Endothelial cell (in vitro differentiated cells): ENCODE data around the gene GCA. TPM values are rescaled to one million over a fixed set of nuclear protein-coding genes. Genes with fewer than 3 reads are reported as not detected.

Experiments
- DNase-seq: peaks from one replicate; pipeline ENCODE4 v3.0.0; 2021; ENCODE audit warnings: low spot score
- H3K27ac Mint-ChIP-seq: one replicate; pipeline ENCODE4 v1.8.0; 2021; ENCODE audit warnings: mixed read lengths, inconsistent platforms; ENCODE audit not compliant: unreplicated experiment
- H3K27me3 Mint-ChIP-seq: one replicate; pipeline ENCODE4 v1.8.0; 2021; ENCODE audit warnings: mild to moderate bottlenecking, moderate library complexity, mixed read lengths, inconsistent platforms; ENCODE audit not compliant: unreplicated experiment
- H3K36me3 Mint-ChIP-seq: one replicate; pipeline ENCODE4 v1.8.0; 2021; ENCODE audit warnings: mild to moderate bottlenecking, low read depth, mixed read lengths, inconsistent platforms; ENCODE audit not compliant: unreplicated experiment
- H3K4me1 Mint-ChIP-seq: one replicate; pipeline ENCODE4 v1.8.0; 2021; ENCODE audit warnings: mild to moderate bottlenecking, mixed read lengths, inconsistent platforms; ENCODE audit not compliant: unreplicated experiment
- H3K4me3 Mint-ChIP-seq: one replicate; pipeline ENCODE4 v1.8.0; 2021; ENCODE audit warnings: mild to moderate bottlenecking, mixed read lengths, inconsistent platforms; ENCODE audit not compliant: unreplicated experiment
- H3K9me3 Mint-ChIP-seq: one replicate; pipeline ENCODE4 v1.8.0; 2021; ENCODE audit warnings: mixed read lengths, inconsistent platforms; ENCODE audit not compliant: unreplicated experiment
- CTCF ChIP-seq: fragments of 200-600 bp; sonication (generic); IDR thresholded peaks from one replicate; pipeline ENCODE4 v1.5.0; 2021; ENCODE audit warnings: antibody characterized with exemption; ENCODE audit not compliant: unreplicated experiment
- total RNA-seq: library from RNA; stranded (reverse); fragmentation: NEBNext Ultra II Directional; extraction: Animal tissue kit (Norgen Biotek cat#: 25700); gene quantifications from one replicate; pipeline ENCODE4 v1.2.1, GENCODE V29; 2021; ENCODE audit not compliant: unreplicated experiment

The GCA gene
- total RNA-seq, 1 donor from 2014 or later = 123 TPM

DNA sequence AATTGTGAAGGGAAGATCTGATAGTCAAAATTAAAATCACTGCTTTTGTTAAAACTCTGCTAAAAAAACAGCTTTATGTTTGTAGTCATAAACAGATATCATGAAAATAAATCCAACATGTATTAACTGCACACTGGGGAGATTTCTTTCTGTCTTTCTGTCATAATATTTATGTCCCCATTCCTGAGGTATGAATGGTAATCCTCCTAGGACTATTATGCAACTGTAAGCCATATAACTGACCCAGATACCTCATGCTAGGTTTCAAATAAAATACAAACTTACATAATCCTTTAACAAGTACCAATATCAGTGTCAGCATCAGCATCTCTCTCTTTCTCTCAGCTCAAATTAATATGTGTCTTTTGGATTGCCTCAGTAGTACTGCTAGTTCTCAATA lies 43.7 kb upstream of the GCA start:
- H3K4me3 Mint-ChIP-seq = no peak overlapping the region
- H3K4me1 Mint-ChIP-seq = peaks cover 2% of the 10 kb centered on the region
- DNase-seq = no peak
- H3K27ac Mint-ChIP-seq = no peak overlapping the region
- no peaks in the 10 kb centered on the region for H3K36me3 Mint-ChIP-seq
- H3K9me3 Mint-ChIP-seq = no peaks in the 10 kb centered on the region
- TF ChIP-seq CTCF = no peak
- peaks cover 2% of the 10 kb centered on the region for H3K27me3 Mint-ChIP-seq

GRCh38 chr2:162301151-162301804 lies 42.7 kb upstream of the GCA start:
- Mint-ChIP-seq H3K36me3 (no peaks in the 10 kb centered on the region), H3K4me1 (peaks cover 2% of the 10 kb centered on the region)

GRCh38 chr2:162301877-162302276 lies 42.1 kb upstream of the GCA start:
- Mint-ChIP-seq H3K27ac (no peak overlapping the region), H3K9me3 (no peaks in the 10 kb centered on the region), H3K4me1 (peaks cover 2% of the 10 kb centered on the region), H3K27me3 (peaks cover 2% of the 10 kb centered on the region), H3K4me3 (no peak overlapping the region), H3K36me3 (no peaks in the 10 kb centered on the region)
- TF ChIP-seq CTCF = no peak
- no peak for DNase-seq

More at GRCh38 chr2:162301151-162301804, 42.7 kb upstream of the GCA start:
- Mint-ChIP-seq H3K9me3 (no peaks in the 10 kb centered on the region), H3K4me3 (no peak overlapping the region), H3K27me3 (peaks cover 2% of the 10 kb centered on the region), H3K27ac (no peak overlapping the region)
- peak; percentile 93 for TF ChIP-seq CTCF
- DNase-seq = peak; percentile 43

GRCh38 chr2:162305901-162306300 lies 38.0 kb upstream of the GCA start:
- Mint-ChIP-seq H3K9me3 (no peaks in the 10 kb centered on the region), H3K36me3 (no peaks in the 10 kb centered on the region), H3K27ac (no peak overlapping the region), H3K4me1 (peaks cover 2% of the 10 kb centered on the region), H3K4me3 (no peak overlapping the region), H3K27me3 (no peaks in the 10 kb centered on the region)
- TF ChIP-seq CTCF = no peak
- no peak for DNase-seq

GRCh38 chr2:162308747-162309503 lies 35.0 kb upstream of the GCA start:
- Mint-ChIP-seq H3K36me3 (no peaks in the 10 kb centered on the region), H3K4me3 (no peak overlapping the region), H3K27ac (no peak overlapping the region), H3K27me3 (no peaks in the 10 kb centered on the region), H3K4me1 (no peaks in the 10 kb centered on the region), H3K9me3 (no peaks in the 10 kb centered on the region)
- no peak for DNase-seq
- TF ChIP-seq CTCF = no peak
